ENCODE results near the gene HMGN2.
A peak's percentile ranks its signal among the peaks of the same experiment; 100 is the strongest.

DNA sequence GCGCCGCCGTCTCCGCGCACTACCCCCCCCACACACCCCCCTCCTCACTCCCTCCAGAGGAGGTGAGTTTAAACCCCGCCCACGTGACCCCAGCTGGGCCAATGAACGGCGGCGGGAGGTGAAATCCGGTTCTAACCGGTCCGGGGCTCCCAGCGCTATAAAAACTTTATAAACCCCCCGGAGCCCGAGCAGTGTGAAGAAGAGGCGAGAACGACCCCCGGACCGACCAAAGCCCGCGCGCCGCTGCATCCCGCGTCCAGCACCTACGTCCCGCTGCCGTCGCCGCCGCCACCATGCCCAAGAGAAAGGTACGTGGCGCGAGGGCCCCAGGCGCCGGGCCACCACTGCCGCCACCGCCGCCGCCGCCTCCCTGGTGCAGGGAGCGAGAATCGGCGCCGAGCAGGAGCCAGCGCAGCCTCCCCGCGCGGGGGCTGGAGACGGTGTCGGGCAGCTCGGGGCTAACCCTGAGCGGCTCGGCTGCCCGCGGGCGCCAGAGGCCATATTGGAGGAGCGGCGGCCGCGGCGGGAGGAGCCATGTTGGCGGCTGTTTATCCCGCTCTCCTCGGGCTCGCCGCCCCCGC, at the start of gene HMGN2:
- TF ChIP-seq, protein P1, sequence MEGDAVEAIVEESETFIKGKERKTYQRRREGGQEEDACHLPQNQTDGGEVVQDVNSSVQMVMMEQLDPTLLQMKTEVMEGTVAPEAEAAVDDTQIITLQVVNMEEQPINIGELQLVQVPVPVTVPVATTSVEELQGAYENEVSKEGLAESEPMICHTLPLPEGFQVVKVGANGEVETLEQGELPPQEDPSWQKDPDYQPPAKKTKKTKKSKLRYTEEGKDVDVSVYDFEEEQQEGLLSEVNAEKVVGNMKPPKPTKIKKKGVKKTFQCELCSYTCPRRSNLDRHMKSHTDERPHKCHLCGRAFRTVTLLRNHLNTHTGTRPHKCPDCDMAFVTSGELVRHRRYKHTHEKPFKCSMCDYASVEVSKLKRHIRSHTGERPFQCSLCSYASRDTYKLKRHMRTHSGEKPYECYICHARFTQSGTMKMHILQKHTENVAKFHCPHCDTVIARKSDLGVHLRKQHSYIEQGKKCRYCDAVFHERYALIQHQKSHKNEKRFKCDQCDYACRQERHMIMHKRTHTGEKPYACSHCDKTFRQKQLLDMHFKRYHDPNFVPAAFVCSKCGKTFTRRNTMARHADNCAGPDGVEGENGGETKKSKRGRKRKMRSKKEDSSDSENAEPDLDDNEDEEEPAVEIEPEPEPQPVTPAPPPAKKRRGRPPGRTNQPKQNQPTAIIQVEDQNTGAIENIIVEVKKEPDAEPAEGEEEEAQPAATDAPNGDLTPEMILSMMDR (IDR thresholded peaks at IDR 0.05) = peak in 2 of 4 experiments; percentile 9 to 14
- peak; percentile 82 for TF ChIP-seq POLR2A (IDR thresholded peaks at IDR 0.05)

Measured in prostate gland (tissue), 2 donors.